Liver (tissue), 3 donors: ENCODE measurements around the gene SLC7A6.

ENCODE experiments used
- EGR1 ChIP-seq, 2 donors: IDR thresholded peaks; 2 replicates each; pipeline ENCODE4 v1.6.1; 2016 to 2018; ENCODE audit warnings: antibody characterized with exemption in 2 of 2, low read depth in 2 of 2
- FOXA1 ChIP-seq: IDR thresholded peaks from 2 replicates; pipeline ENCODE4 v1.6.1; 2016; ENCODE audit warnings: antibody characterized with exemption
- GABPA ChIP-seq, 2 donors: IDR thresholded peaks in 1 of 2; conservative IDR thresholded peaks in 1 of 2; 2 replicates each; pipeline ENCODE4 v1.6.1; 2016; ENCODE audit warnings: antibody characterized with exemption in 2 of 2, mild to moderate bottlenecking in 1 of 2, moderate library complexity in 1 of 2
- JUND ChIP-seq, 2 donors: IDR thresholded peaks; 2 replicates each; pipeline ENCODE4 v1.6.1; 2016; ENCODE audit warnings: antibody characterized with exemption in 2 of 2
- RAD21 ChIP-seq, 2 donors: IDR thresholded peaks; 2 replicates each; pipeline ENCODE4 v1.6.1; 2016; ENCODE audit warnings: antibody characterized with exemption in 2 of 2, mild to moderate bottlenecking in 2 of 2
- RXRA ChIP-seq, 2 donors: IDR thresholded peaks; 2 replicates each; pipeline ENCODE4 v1.6.1; 2017 to 2018; ENCODE audit warnings: antibody characterized with exemption in 2 of 2, mild to moderate bottlenecking in 1 of 2
- SP1 ChIP-seq: IDR thresholded peaks from 2 replicates; pipeline ENCODE4 v1.6.1; 2018; ENCODE audit warnings: antibody characterized with exemption, mild to moderate bottlenecking
- TAF1 ChIP-seq: conservative IDR thresholded peaks from 2 replicates; pipeline ENCODE4 v1.6.1; 2016; ENCODE audit warnings: antibody characterized with exemption, mild to moderate bottlenecking
- YY1 ChIP-seq: IDR thresholded peaks from 2 replicates; pipeline ENCODE4 v1.6.1; 2016; ENCODE audit warnings: antibody characterized with exemption, mild to moderate bottlenecking
- TF ChIP-seq, protein P1 (sequence below): fragments of 150-350 bp; IDR thresholded peaks from 2 replicates; pipeline ENCODE4 v1.5.1; 2017; ENCODE audit warnings: improper control_type of control experiment, low read depth, low read length; ENCODE audit not compliant: missing input control
- TF ChIP-seq, protein P2 (sequence below): IDR thresholded peaks from 2 replicates; pipeline ENCODE4 v1.6.1; 2016; ENCODE audit warnings: antibody characterized with exemption
- TF ChIP-seq, protein P3 (sequence below): IDR thresholded peaks from 2 replicates; pipeline ENCODE4 v1.6.1; 2016; ENCODE audit warnings: antibody characterized with exemption
- TF ChIP-seq, protein P4 (sequence below): IDR thresholded peaks from 2 replicates; pipeline ENCODE4 v1.6.1; 2016; ENCODE audit warnings: antibody characterized with exemption, mild to moderate bottlenecking
- TF ChIP-seq, protein P5 (sequence below): IDR thresholded peaks from 2 replicates; pipeline ENCODE4 v1.6.1; 2016; ENCODE audit warnings: antibody characterized with exemption
- donor health status: healthy.
- donor health status: healthy.

DNA sequence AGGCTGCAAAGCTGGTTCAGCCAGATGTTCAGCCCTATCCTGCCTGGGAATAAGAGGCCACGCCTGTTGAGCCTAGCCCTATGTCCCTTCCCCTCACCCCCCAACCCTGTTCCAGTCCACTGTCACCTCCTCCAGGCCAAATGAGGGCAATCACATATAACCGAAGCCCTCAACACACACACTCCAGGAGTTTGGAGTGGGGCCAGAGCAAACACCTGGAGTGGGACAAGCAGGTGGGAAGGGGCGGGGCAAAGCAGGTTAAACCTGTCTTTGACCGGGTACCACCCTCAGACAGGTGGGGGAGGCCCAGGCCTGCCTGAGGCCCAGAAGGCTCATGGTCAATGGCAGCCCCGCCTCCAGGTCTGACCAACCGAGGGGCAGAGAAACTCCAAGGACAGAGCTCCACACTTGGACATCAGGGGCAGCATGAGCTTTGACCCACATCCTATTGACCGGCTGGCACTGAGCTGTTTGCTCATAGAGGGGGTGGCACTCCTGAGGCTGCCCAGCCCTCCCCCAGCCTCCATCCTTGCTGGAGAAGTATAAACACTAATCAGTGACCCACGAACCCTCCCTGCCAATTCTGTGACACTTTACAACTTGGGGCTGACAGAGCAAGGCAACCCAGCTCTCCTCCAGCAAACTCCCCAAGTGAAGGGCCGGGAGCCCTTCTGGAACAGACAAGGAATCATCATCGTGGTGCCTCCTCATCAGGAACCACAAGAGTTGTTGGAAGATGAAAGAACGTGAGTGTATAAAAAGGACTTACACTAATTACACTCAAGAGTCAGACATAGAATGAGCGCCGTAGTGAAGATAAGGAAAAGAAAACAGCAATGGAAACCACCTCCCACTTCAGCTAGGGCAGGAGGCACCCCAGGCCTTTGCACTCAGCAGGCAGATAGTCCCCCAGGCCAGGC, 29.9 kb upstream of the SLC7A6 start:
- TF ChIP-seq, protein P1, sequence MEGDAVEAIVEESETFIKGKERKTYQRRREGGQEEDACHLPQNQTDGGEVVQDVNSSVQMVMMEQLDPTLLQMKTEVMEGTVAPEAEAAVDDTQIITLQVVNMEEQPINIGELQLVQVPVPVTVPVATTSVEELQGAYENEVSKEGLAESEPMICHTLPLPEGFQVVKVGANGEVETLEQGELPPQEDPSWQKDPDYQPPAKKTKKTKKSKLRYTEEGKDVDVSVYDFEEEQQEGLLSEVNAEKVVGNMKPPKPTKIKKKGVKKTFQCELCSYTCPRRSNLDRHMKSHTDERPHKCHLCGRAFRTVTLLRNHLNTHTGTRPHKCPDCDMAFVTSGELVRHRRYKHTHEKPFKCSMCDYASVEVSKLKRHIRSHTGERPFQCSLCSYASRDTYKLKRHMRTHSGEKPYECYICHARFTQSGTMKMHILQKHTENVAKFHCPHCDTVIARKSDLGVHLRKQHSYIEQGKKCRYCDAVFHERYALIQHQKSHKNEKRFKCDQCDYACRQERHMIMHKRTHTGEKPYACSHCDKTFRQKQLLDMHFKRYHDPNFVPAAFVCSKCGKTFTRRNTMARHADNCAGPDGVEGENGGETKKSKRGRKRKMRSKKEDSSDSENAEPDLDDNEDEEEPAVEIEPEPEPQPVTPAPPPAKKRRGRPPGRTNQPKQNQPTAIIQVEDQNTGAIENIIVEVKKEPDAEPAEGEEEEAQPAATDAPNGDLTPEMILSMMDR: no peak
- TF ChIP-seq, protein P2, sequence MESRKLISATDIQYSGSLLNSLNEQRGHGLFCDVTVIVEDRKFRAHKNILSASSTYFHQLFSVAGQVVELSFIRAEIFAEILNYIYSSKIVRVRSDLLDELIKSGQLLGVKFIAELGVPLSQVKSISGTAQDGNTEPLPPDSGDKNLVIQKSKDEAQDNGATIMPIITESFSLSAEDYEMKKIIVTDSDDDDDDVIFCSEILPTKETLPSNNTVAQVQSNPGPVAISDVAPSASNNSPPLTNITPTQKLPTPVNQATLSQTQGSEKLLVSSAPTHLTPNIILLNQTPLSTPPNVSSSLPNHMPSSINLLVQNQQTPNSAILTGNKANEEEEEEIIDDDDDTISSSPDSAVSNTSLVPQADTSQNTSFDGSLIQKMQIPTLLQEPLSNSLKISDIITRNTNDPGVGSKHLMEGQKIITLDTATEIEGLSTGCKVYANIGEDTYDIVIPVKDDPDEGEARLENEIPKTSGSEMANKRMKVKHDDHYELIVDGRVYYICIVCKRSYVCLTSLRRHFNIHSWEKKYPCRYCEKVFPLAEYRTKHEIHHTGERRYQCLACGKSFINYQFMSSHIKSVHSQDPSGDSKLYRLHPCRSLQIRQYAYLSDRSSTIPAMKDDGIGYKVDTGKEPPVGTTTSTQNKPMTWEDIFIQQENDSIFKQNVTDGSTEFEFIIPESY: peak; percentile 81
- TF ChIP-seq, protein P3, sequence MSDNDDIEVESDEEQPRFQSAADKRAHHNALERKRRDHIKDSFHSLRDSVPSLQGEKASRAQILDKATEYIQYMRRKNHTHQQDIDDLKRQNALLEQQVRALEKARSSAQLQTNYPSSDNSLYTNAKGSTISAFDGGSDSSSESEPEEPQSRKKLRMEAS: peak; percentile 83
- peak; percentile 98 for TF ChIP-seq TAF1
- TF ChIP-seq, protein P4, sequence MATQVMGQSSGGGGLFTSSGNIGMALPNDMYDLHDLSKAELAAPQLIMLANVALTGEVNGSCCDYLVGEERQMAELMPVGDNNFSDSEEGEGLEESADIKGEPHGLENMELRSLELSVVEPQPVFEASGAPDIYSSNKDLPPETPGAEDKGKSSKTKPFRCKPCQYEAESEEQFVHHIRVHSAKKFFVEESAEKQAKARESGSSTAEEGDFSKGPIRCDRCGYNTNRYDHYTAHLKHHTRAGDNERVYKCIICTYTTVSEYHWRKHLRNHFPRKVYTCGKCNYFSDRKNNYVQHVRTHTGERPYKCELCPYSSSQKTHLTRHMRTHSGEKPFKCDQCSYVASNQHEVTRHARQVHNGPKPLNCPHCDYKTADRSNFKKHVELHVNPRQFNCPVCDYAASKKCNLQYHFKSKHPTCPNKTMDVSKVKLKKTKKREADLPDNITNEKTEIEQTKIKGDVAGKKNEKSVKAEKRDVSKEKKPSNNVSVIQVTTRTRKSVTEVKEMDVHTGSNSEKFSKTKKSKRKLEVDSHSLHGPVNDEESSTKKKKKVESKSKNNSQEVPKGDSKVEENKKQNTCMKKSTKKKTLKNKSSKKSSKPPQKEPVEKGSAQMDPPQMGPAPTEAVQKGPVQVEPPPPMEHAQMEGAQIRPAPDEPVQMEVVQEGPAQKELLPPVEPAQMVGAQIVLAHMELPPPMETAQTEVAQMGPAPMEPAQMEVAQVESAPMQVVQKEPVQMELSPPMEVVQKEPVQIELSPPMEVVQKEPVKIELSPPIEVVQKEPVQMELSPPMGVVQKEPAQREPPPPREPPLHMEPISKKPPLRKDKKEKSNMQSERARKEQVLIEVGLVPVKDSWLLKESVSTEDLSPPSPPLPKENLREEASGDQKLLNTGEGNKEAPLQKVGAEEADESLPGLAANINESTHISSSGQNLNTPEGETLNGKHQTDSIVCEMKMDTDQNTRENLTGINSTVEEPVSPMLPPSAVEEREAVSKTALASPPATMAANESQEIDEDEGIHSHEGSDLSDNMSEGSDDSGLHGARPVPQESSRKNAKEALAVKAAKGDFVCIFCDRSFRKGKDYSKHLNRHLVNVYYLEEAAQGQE: peak; percentile 2
- TF ChIP-seq RAD21 (IDR thresholded peaks at IDR 0.05): peak; percentile 48 to 51
- peak; percentile 41 to 73 for TF ChIP-seq GABPA (IDR thresholded peaks at IDR 0.05 in 1 of 2, conservative IDR thresholded peaks at IDR 0.05 in 1 of 2)
- TF ChIP-seq RXRA (IDR thresholded peaks at IDR 0.05): peak; percentile 98 to 99
- peak; percentile 65 for TF ChIP-seq FOXA1
- TF ChIP-seq SP1: peak; percentile 99
- TF ChIP-seq, protein P5, sequence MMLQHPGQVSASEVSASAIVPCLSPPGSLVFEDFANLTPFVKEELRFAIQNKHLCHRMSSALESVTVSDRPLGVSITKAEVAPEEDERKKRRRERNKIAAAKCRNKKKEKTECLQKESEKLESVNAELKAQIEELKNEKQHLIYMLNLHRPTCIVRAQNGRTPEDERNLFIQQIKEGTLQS: peak; percentile 61
- peak in 1 of 2 donors; percentile 41 for TF ChIP-seq EGR1 (IDR thresholded peaks at IDR 0.05; ENCODE audit: low read depth in 2 of 2)
- peak; percentile 78 for TF ChIP-seq YY1
- TF ChIP-seq JUND (IDR thresholded peaks at IDR 0.05): peak; percentile 74 to 89
